ENCODE data around the gene ZBTB42. TPM values are rescaled to one million over a fixed set of nuclear protein-coding genes. Genes with fewer than 3 reads are reported as not detected.

The ZBTB42 gene
- total RNA-seq, 1 donor: 4.3 TPM

DNA sequence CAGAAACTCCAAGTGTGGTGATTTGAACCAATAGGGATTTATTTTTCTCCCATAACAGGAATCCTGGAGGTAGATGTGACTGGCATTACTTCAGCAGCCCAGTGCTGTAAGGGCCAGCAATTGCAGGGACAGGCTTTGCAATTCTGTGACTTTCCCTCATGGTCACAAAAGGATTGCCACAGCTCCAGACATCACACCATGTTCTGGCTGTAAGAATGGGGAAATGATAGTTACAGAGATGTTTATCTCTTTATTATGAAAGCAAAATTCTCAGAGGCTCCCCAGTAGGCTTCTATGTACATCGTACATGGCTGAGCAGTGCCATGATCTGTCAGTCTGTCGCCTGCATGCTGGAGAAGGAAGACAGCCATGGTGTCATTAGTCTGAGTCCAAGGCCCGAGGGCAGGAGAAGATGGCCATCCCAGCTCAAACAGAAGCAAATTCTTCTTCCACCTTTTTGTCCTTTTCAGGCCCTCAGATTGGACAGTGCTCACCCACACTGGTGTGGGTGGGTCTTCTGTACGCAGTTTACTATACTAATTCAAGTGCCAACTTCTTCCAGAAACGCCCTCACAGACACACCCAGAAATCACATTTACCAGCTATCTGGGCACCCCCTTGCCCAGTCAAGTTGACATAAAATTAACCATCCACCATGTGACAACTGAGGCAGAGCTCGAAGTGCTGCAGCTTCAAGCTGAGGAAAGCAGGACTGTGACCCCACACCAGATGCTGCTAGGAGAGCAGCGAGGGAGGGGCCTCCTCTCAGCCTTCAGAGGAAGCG lies 17.2 kb downstream of the ZBTB42 start:
- no peak for DNase-seq (ENCODE audit: low read depth)
- TF ChIP-seq, protein P1, sequence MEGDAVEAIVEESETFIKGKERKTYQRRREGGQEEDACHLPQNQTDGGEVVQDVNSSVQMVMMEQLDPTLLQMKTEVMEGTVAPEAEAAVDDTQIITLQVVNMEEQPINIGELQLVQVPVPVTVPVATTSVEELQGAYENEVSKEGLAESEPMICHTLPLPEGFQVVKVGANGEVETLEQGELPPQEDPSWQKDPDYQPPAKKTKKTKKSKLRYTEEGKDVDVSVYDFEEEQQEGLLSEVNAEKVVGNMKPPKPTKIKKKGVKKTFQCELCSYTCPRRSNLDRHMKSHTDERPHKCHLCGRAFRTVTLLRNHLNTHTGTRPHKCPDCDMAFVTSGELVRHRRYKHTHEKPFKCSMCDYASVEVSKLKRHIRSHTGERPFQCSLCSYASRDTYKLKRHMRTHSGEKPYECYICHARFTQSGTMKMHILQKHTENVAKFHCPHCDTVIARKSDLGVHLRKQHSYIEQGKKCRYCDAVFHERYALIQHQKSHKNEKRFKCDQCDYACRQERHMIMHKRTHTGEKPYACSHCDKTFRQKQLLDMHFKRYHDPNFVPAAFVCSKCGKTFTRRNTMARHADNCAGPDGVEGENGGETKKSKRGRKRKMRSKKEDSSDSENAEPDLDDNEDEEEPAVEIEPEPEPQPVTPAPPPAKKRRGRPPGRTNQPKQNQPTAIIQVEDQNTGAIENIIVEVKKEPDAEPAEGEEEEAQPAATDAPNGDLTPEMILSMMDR (IDR thresholded peaks at IDR 0.05; ENCODE audit: insufficient read depth, low read depth, low read length): no peak
- H3K4me3 ChIP-seq (ENCODE audit: low read depth, low read length): no peak overlapping the region

DNA sequence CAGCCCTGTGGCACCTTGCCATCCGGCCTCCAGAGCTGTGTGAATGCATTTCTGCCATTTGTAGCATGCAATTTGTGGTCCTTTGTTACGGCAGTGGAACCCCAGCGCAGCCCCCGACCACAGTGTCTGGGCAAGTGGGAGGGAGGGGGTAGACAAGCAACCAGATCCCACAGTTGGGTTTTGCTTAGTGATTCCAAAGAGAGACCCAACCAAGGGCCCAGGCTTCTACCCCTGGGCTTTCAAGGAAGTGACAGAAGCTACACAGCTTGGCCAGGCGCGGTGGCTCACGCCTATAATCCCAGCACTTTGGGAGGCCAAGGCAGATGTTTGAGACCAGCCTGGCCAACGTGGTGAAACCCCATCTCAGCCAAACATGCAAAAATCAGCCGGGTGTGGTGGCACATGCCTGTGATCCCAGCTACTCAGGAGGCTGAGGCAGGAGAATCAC lies 17.8 kb downstream of the ZBTB42 start:
- no peak for DNase-seq (ENCODE audit: low read depth)
- H3K4me3 ChIP-seq (ENCODE audit: low read depth, low read length): no peak overlapping the region
- TF ChIP-seq, protein P1 (IDR thresholded peaks at IDR 0.05; ENCODE audit: insufficient read depth, low read depth, low read length): no peak

DNA sequence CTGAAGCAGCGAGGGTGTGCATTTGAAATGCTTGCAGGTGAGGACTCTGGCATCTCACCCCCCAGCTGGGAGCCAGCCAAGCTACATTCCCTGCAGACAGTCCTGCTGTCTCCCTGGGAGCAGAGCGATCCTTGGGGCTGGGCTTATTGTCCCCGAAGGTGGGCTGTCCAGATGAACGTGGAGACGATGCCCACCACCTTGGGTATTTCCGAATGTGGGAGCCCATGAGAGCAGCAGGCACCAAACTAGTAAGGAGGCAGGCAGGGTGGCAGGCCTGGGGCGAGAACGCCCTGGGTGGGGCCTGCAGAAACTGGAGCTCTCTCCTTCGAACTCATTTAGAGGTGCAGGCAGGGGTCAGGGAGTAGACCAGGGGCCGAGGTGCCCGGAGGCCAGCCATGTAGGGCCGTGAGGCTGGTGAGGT lies 18.5 kb downstream of the ZBTB42 start:
- TF ChIP-seq, protein P1 (IDR thresholded peaks at IDR 0.05; ENCODE audit: insufficient read depth, low read depth, low read length): no peak
- DNase-seq (ENCODE audit: low read depth): no peak
- no peak overlapping the region for H3K4me3 ChIP-seq (ENCODE audit: low read depth, low read length)

DNA sequence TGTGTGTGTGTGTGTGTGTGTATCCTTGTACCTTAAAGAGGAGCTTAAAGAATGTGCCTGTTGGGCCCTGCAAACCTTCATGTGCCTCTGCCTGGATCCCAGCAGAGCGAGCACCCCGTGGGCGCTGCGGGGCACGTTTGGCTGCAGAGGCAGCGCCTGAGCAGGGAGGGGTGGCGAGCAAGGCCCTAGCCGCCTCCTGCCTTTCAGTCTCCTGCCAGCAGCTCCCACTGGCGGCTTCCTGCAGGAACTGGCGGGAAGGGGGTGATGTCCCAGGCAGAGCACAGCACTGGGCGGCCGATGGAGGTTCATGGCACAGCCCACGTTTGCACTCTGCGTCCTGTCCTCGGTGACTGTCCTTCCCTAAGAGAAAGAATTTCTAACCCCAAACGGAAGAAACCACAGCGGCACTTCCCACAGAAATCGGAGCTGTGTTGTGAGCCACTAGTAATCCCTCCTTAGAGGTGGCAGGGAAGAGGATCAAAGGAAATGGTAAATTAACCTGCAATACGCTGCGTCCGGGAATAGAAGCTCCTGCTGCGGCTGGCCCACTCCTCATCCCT lies 19.8 kb downstream of the ZBTB42 start:
- peak; percentile 70 for DNase-seq (ENCODE audit: low read depth)
- TF ChIP-seq, protein P1 (IDR thresholded peaks at IDR 0.05; ENCODE audit: insufficient read depth, low read depth, low read length): peak; percentile 60

DNA sequence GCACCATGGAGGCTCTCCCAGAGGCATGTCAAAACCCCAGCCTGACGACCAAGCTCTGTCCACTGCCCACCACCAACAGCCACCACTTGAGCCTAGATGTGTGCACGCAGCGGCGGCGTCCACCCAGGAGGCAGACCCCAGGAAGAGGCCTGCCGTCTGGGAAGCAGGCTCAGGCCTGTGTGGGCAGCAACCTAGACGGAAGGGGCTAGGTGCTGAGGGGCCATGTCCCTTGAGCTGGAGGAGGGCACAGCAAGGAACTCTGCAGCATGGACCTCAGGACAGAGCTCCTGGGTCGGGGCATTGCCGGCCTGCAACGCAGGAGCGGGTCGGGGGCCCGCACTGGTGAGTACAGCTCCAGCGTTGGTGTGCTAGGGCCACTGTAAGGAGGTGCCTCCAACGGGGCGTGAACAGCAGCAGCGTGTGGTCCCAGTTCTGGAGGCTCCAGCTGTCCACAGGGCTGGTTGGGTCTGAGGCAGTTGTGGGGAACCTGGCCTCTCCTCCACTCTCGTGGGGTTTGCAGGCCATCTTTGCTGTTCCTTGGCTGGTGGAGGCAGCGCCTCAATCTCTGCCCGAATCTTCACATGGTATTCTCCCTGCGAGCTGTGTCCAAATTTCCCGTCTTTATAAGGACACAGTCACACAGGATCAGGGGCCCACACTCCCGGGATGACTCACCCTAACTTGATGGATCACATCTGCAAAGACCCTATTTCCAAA lies 20.5 kb downstream of the ZBTB42 start:
- TF ChIP-seq, protein P1 (IDR thresholded peaks at IDR 0.05; ENCODE audit: insufficient read depth, low read depth, low read length): no peak

More for the DNA sequence above, 19.8 kb downstream of the ZBTB42 start:
- H3K4me3 ChIP-seq (ENCODE audit: low read depth, low read length): no peak overlapping the region

DNA sequence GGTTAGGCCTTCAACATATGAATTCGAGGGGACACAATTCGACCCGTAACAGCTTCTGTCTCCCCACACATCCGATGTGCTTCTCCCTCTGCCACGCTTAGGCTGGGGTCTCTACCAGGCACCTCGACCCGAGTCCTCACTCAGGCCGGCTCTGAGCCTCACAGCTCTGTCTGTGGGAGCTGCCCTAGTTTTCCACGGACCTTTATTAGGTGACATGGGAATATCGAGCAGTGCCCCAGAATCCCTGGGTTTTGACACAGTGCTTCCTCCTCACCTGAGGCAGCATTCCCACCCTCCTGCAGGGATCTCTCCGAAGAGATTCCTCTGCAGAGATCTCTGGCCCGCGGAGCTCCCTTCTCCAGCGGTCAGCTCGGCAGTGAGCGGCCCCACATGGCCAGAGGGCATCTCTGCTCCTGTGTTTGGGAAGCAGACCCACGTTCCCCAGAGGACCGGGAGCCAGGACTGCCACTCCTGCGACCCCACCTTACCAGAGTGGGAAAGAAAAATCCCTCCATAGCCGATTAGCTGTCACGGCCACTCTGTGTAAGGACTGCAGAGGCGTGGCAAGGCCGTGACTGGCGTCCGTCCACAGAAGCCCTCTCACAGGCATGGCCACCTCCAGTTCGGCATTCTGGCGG lies 21.2 kb downstream of the ZBTB42 start:
- TF ChIP-seq, protein P1 (IDR thresholded peaks at IDR 0.05; ENCODE audit: insufficient read depth, low read depth, low read length): no peak
- no peak for DNase-seq (ENCODE audit: low read depth)
- no peak overlapping the region for H3K4me3 ChIP-seq (ENCODE audit: low read depth, low read length)

More for the DNA sequence above, 20.5 kb downstream of the ZBTB42 start:
- DNase-seq (ENCODE audit: low read depth): peak; percentile 12
- no peak overlapping the region for H3K4me3 ChIP-seq (ENCODE audit: low read depth, low read length)
